Smooth muscle cell (in vitro differentiated cells): Measurements from ENCODE around the gene EFNA5. TPM values are rescaled to one million over a fixed set of nuclear protein-coding genes. Genes with fewer than 3 reads are reported as not detected.

Experiments
- DNase-seq: peaks from one replicate; lab custom pipeline; 2025; ENCODE audit not compliant: unreplicated experiment; lab: John Stamatoyannopoulos, UW
- H2AFZ ChIP-seq: fragments of 200-600 bp; sonication (generic); 2 replicates; pipeline ENCODE4 v1.6.0; 2016; ENCODE audit warnings: antibody characterized with exemption, low read depth, mild to moderate bottlenecking
- H3F3A ChIP-seq: fragments of 200-600 bp; sonication (generic); 2 replicates; pipeline ENCODE4 v1.6.0; 2017; ENCODE audit warnings: antibody characterized with exemption, low read depth
- H3K27ac ChIP-seq: fragments of 200-600 bp; sonication (generic); 2 replicates; pipeline ENCODE4 v1.5.1; 2016; ENCODE audit warnings: low read depth, mild to moderate bottlenecking
- H3K27me3 ChIP-seq: fragments of 200-600 bp; sonication (generic); 2 replicates; pipeline ENCODE4 v1.6.1; 2016; ENCODE audit warnings: low read depth, mild to moderate bottlenecking
- H3K36me3 ChIP-seq: fragments of 200-600 bp; sonication (generic); 2 replicates; pipeline ENCODE4 v1.5.1; 2016; ENCODE audit warnings: low read depth
- H3K4me1 ChIP-seq: fragments of 200-600 bp; sonication (generic); 2 replicates; pipeline ENCODE4 v1.5.1; 2016; ENCODE audit warnings: low read depth
- H3K4me2 ChIP-seq: fragments of 200-600 bp; sonication (generic); 2 replicates; pipeline ENCODE4 v1.6.0; 2016; ENCODE audit warnings: mild to moderate bottlenecking
- H3K4me3 ChIP-seq: fragments of 200-600 bp; sonication (generic); 2 replicates; pipeline ENCODE4 v1.5.1; 2016; ENCODE audit warnings: mild to moderate bottlenecking
- H3K79me2 ChIP-seq: fragments of 200-600 bp; sonication (generic); 2 replicates; pipeline ENCODE4 v1.6.0; 2016; ENCODE audit warnings: low read depth, mild to moderate bottlenecking
- H3K9ac ChIP-seq: fragments of 200-600 bp; sonication (generic); 2 replicates; pipeline ENCODE4 v1.6.0; 2016; ENCODE audit warnings: low read depth
- H3K9me3 ChIP-seq: fragments of 200-600 bp; sonication (generic); replicated peaks from 2 replicates; pipeline ENCODE4 v1.5.1; 2016; ENCODE audit warnings: low read depth
- H4K20me1 ChIP-seq: fragments of 200-600 bp; sonication (generic); 2 replicates; pipeline ENCODE4 v1.6.0; 2016; ENCODE audit warnings: low read depth
- WGBS: methylation state at CpG from one replicate; pipeline ENCODE4 v1.1.7; 2016; ENCODE audit warnings: low lambda C conversion rate; 5-methylcytosine and 5-hydroxymethylcytosine counted together
- polyA plus RNA-seq: library from polyadenylated mRNA; unstranded; fragments of >200 nt; fragmentation: Nextera tagmentation; extraction: Ambion mirVana; gene quantifications from 2 replicates; pipeline ENCODE4 v1.2.1, GENCODE V29; 2016
- total RNA-seq: library from RNA; depleted of rRNA; stranded (reverse); fragments of >200 nt; gene quantifications from 2 replicates; pipeline ENCODE4 v1.2.3, GENCODE V29; 2014
- TF ChIP-seq, protein P1 (sequence below): fragments of 200-600 bp; sonication (generic); IDR thresholded peaks from 2 replicates; pipeline ENCODE4 v1.5.1; 2017; ENCODE audit warnings: borderline replicate concordance, mild to moderate bottlenecking, antibody characterized with exemption; ENCODE audit not compliant: insufficient read depth, poor library complexity, severe bottlenecking

The EFNA5 gene
- total and polyA plus RNA-seq, 2 experiments from 2014 or later, result 0.32 to 8.8 TPM

- peak overlapping the region; percentile 16 for H3K4me2 ChIP-seq
- WGBS, result 26% methylated on average over 10 of the region's 10 CpGs
- H3K36me3 ChIP-seq, result no peaks in the 10 kb centered on the region
- H2AFZ ChIP-seq, result no peak overlapping the region
- H4K20me1 ChIP-seq, result no peaks in the 10 kb centered on the region
- TF ChIP-seq, protein P1, sequence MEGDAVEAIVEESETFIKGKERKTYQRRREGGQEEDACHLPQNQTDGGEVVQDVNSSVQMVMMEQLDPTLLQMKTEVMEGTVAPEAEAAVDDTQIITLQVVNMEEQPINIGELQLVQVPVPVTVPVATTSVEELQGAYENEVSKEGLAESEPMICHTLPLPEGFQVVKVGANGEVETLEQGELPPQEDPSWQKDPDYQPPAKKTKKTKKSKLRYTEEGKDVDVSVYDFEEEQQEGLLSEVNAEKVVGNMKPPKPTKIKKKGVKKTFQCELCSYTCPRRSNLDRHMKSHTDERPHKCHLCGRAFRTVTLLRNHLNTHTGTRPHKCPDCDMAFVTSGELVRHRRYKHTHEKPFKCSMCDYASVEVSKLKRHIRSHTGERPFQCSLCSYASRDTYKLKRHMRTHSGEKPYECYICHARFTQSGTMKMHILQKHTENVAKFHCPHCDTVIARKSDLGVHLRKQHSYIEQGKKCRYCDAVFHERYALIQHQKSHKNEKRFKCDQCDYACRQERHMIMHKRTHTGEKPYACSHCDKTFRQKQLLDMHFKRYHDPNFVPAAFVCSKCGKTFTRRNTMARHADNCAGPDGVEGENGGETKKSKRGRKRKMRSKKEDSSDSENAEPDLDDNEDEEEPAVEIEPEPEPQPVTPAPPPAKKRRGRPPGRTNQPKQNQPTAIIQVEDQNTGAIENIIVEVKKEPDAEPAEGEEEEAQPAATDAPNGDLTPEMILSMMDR, result no peak
- no peaks in the 10 kb centered on the region for H3K79me2 ChIP-seq
- H3K4me1 ChIP-seq, result peaks cover 74% of the 10 kb centered on the region
- H3K4me3 ChIP-seq, result no peak overlapping the region
- peak overlapping the region; percentile 86 for H3K27ac ChIP-seq
- no peak for DNase-seq
- H3K27me3 ChIP-seq, result no peaks in the 10 kb centered on the region
- peak overlapping the region; percentile 17 for H3K9ac ChIP-seq
- H3F3A ChIP-seq, result peaks cover 16% of the 10 kb centered on the region
- no peaks in the 10 kb centered on the region for H3K9me3 ChIP-seq
Observed at GRCh38 chr5:107466233-107466769, 204.4 kb downstream of the EFNA5 start.

DNA sequence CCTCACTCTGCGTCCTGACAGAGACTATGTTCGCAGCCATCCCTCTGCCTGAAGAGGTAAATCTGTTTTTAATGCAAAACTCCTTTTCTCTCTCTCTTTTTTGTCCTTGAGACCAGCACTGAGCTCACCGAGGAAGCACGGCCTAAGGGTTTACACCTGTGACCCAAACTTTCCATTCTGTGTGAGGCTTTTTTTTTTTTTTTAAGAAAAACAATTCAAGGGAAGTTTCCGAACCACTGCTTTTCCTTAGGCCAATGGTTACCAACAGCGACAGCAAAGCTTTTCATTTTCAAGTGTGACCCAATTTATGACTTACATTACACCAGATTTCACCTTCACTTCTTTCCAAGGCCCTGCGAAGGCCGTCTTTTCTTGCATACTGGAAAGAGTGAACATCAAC, 205.9 kb downstream of the EFNA5 start:
- no peaks in the 10 kb centered on the region for H4K20me1 ChIP-seq
- no peaks in the 10 kb centered on the region for H3K79me2 ChIP-seq
- H3K27ac ChIP-seq, result peak overlapping the region; percentile 86
- TF ChIP-seq, protein P1, result no peak
- no peak overlapping the region for H3K4me2 ChIP-seq
- no peaks in the 10 kb centered on the region for H3K36me3 ChIP-seq
- H3F3A ChIP-seq, result peaks cover 16% of the 10 kb centered on the region
- peaks cover 64% of the 10 kb centered on the region for H3K4me1 ChIP-seq
- no peak overlapping the region for H3K9ac ChIP-seq
- H3K4me3 ChIP-seq, result no peak overlapping the region
- no peaks in the 10 kb centered on the region for H3K9me3 ChIP-seq
- H2AFZ ChIP-seq, result no peak overlapping the region
- no peaks in the 10 kb centered on the region for H3K27me3 ChIP-seq
- WGBS, result 86% methylated on average over 8 of the region's 8 CpGs
- DNase-seq, result no peak

DNA sequence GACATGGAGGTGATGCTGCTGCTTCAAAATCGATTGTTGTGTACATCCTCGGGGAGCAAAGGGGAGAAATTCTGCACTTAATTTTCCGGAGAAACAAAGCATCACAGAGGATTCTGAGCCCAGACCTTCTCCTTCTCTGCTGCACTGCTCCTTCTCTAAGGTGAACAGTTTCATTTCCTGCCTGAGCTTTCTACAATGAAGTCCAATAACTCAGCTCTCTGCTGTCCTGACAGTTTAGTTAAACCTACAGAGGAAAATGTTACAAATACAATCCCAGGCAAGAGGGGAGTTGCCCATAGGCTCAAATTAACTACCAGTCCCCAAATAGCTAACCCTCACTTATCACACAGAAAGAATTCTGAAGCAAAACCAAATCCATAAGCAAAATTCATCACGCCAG, 206.3 kb downstream of the EFNA5 start:
- Histone ChIP-seq H4K20me1 (no peaks in the 10 kb centered on the region), H3K4me2 (no peak overlapping the region), H3K4me1 (peaks cover 62% of the 10 kb centered on the region), H3K36me3 (no peaks in the 10 kb centered on the region), H3K4me3 (no peak overlapping the region), H3K79me2 (no peaks in the 10 kb centered on the region), H3K27me3 (no peaks in the 10 kb centered on the region), H2AFZ (no peak overlapping the region), H3K27ac (peak overlapping the region; percentile 27), H3K9me3 (no peaks in the 10 kb centered on the region), H3K9ac (no peak overlapping the region), H3F3A (peaks cover 16% of the 10 kb centered on the region)
- no peak for DNase-seq
- 91% methylated on average over 4 of the region's 4 CpGs for WGBS
- TF ChIP-seq, protein P1, result no peak

DNA sequence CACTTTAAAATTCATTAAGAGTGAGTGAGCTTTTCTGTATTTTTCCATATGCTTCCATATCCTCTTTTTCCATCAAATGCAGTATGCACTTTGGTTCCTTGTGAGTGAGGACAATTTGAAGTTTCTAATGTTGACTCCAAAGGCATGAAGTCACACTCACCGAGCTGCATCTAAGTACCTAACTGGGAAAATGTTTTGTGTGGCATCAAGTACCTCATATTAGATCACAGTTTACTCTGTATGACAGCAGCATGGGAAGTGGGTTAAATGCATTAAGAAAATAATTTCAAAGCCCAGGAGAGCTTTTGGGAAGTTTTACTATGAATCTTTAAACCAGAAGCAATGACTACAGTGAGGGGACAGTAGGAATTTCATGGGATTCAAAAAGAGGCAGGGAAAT, 207.0 kb downstream of the EFNA5 start:
- Histone ChIP-seq H3K36me3 (no peaks in the 10 kb centered on the region), H3K79me2 (no peaks in the 10 kb centered on the region), H3K4me3 (no peak overlapping the region), H3K4me2 (no peak overlapping the region), H3K9ac (no peak overlapping the region), H3K9me3 (no peaks in the 10 kb centered on the region), H2AFZ (no peak overlapping the region), H3K4me1 (peaks cover 55% of the 10 kb centered on the region), H3K27me3 (no peaks in the 10 kb centered on the region), H4K20me1 (no peaks in the 10 kb centered on the region), H3F3A (peaks cover 9% of the 10 kb centered on the region), H3K27ac (no peak overlapping the region)
- 90% methylated on average over 1 of the region's 1 CpG for WGBS
- TF ChIP-seq, protein P1, result no peak
- no peak for DNase-seq
